ENCODE results near the gene ZFP36L1.

ZFP36L1 gene

GRCh38 chr14:68789821-68790643, 2.8 kb downstream of the ZFP36L1 start:
- peak overlapping the region; percentile 99 for H3K27ac ChIP-seq
- no peak for TF ChIP-seq ZFX (IDR thresholded peaks at IDR 0.05; ENCODE audit: borderline replicate concordance)
- TF ChIP-seq, protein P1, sequence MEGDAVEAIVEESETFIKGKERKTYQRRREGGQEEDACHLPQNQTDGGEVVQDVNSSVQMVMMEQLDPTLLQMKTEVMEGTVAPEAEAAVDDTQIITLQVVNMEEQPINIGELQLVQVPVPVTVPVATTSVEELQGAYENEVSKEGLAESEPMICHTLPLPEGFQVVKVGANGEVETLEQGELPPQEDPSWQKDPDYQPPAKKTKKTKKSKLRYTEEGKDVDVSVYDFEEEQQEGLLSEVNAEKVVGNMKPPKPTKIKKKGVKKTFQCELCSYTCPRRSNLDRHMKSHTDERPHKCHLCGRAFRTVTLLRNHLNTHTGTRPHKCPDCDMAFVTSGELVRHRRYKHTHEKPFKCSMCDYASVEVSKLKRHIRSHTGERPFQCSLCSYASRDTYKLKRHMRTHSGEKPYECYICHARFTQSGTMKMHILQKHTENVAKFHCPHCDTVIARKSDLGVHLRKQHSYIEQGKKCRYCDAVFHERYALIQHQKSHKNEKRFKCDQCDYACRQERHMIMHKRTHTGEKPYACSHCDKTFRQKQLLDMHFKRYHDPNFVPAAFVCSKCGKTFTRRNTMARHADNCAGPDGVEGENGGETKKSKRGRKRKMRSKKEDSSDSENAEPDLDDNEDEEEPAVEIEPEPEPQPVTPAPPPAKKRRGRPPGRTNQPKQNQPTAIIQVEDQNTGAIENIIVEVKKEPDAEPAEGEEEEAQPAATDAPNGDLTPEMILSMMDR (IDR thresholded peaks at IDR 0.05) = no peak

- TF ChIP-seq, protein P1 (IDR thresholded peaks at IDR 0.05) = no peak
- TF ChIP-seq ZFX (IDR thresholded peaks at IDR 0.05; ENCODE audit: borderline replicate concordance) = no peak
- peak overlapping the region; percentile 1 for H3K27ac ChIP-seq
Observed at GRCh38 chr14:68788996-68789820, 3.7 kb downstream of the ZFP36L1 start.

GRCh38 chr14:68788275-68788995, 4.4 kb downstream of the ZFP36L1 start:
- peak overlapping the region; percentile 1; the same call in 1 of the 2 replicates for H3K27ac ChIP-seq
- TF ChIP-seq, protein P1 (IDR thresholded peaks at IDR 0.05) = no peak
- TF ChIP-seq ZFX (IDR thresholded peaks at IDR 0.05; ENCODE audit: borderline replicate concordance) = no peak

DNA sequence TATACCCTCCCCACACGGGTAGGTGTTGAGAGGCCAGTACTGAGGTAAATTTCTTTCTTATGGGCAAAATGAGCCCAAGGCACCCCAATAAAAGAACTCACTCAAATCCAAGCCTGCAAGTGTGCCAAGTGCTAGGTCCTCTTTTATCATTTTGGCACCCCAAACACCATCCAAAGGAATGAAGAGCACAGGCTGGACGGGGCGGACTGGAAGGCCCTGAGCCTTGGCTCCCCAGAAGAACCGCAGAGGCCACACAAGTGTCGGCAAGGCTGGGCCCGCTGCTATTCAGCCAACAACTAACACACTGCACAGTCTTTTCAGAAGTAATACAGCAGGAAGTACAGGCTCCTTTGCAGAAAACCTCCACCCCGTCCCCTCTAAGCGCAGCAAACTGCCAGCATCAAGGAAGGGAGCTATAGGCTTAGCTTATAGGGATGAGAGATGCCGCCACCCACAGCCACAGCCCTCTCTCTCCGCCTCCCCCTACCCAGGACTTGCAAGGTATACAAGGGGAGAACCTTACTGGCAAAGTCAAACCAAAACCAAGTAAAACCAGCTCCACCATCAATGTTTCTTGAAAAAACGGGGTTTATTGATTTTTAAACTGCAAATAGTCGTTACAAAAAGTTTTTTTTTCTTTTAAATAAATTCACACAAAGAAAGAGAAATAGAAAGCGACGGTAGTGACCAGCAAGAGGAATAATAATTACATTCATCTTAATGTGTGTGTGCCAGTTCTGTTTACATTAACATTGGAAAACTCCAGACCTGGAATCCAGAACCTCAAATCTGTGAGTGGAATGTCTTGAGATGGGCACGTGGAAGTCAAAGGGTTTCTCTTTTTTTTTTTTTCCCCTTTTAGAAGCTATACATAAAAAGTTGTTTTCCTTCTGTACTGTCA, 5.5 kb downstream of the ZFP36L1 start:
- TF ChIP-seq, protein P1 (IDR thresholded peaks at IDR 0.05) = no peak
- TF ChIP-seq ZFX (IDR thresholded peaks at IDR 0.05; ENCODE audit: borderline replicate concordance) = no peak
- H3K27ac ChIP-seq = peak overlapping the region; percentile 77

DNA sequence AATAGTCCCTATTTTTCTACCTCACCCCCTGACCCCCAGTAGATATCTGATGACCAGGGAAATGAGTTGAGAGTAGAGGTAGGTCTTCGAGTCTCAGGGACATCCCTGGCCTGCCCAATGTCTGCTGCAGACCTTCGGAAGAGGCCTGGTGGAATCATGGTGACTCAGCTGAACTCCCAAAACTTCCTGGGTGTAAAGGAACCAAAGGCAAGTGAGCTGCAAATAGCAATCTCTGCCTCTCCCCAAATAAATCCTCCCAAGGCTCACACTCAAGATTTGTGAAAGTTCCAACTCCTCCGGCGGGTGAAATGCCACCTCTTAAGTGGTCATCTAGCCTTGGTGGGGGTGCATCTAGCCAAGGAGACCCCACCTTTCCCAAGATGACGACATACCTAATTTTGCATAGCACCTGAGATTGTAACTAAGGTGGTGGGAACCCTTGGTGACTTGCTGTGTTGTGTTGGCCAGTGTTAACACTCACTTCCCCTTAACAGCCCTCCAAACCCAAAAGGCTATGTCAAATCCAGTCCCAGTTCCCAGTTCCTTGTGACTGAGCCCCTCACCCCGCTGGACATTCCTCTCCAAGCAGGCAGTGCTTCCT, 6.3 kb downstream of the ZFP36L1 start:
- TF ChIP-seq, protein P1 (IDR thresholded peaks at IDR 0.05) = no peak
- TF ChIP-seq ZFX (IDR thresholded peaks at IDR 0.05; ENCODE audit: borderline replicate concordance) = no peak

More for the DNA sequence above, 6.3 kb downstream of the ZFP36L1 start:
- peak overlapping the region; percentile 77 for H3K27ac ChIP-seq
